Muscle of back (tissue), 11 donors: Measurements from ENCODE around the gene TPSB2. TPM values are rescaled to one million over a fixed set of nuclear protein-coding genes. Genes with fewer than 3 reads are reported as not detected.

Source experiments
- DNase-seq, 3 donors: peaks; one replicate each; pipeline versions ENCODE4 v3.0.0 to v3.0.0-alpha.2; 2013
- polyA plus RNA-seq, 10 donors: library from polyadenylated mRNA; unstranded; fragments of 120-200 nt; gene quantifications; one replicate each; pipeline ENCODE4 v1.2.1, GENCODE V29; 2013; ENCODE audit not compliant: insufficient read length in 10 of 10

Gene TPSB2
- polyA plus RNA-seq, 10 donors, result 0.34 to 6.3 (median 2.6) TPM

- DNase-seq, result no peak
These were observed 8.9 kb downstream of the TPSB2 start for GRCh38 chr16:1220841-1221627.

GRCh38 chr16:1220098-1220728, 9.8 kb downstream of the TPSB2 start:
- DNase-seq, result no peak

GRCh38 chr16:1218930-1219611, 10.9 kb downstream of the TPSB2 start:
- DNase-seq, result no peak

- no peak for DNase-seq
These were observed 11.7 kb downstream of the TPSB2 start for GRCh38 chr16:1218061-1218929.

- no peak for DNase-seq
These were observed 12.5 kb downstream of the TPSB2 start for GRCh38 chr16:1217526-1217925.

GRCh38 chr16:1216681-1217400, 13.1 kb downstream of the TPSB2 start:
- no peak for DNase-seq

- no peak for DNase-seq
These were observed 13.7 kb downstream of the TPSB2 start for GRCh38 chr16:1216296-1216619.

GRCh38 chr16:1215574-1216295, 14.2 kb downstream of the TPSB2 start:
- DNase-seq, result no peak

- no peak for DNase-seq
These were observed 15.3 kb downstream of the TPSB2 start for GRCh38 chr16:1214719-1215118.

GRCh38 chr16:1213796-1214372, 16.1 kb downstream of the TPSB2 start:
- no peak for DNase-seq

- DNase-seq, result no peak
These were observed 16.8 kb downstream of the TPSB2 start for GRCh38 chr16:1213231-1213630.

GRCh38 chr16:1212616-1213194, 17.3 kb downstream of the TPSB2 start:
- DNase-seq, result no peak

GRCh38 chr16:1211451-1212268, 18.3 kb downstream of the TPSB2 start:
- no peak for DNase-seq

- DNase-seq, result no peak
These were observed 19.5 kb downstream of the TPSB2 start for GRCh38 chr16:1210461-1210860.

- DNase-seq, result no peak
These were observed 20.9 kb downstream of the TPSB2 start for GRCh38 chr16:1209081-1209480.

- no peak for DNase-seq
These were observed 21.6 kb downstream of the TPSB2 start for GRCh38 chr16:1208239-1208830.

- DNase-seq, result no peak
These were observed 23.2 kb downstream of the TPSB2 start for GRCh38 chr16:1206786-1207185.

GRCh38 chr16:1206326-1206725, 23.7 kb downstream of the TPSB2 start:
- no peak for DNase-seq

GRCh38 chr16:1204933-1205332, 25.1 kb downstream of the TPSB2 start:
- no peak for DNase-seq
